ENCODE data around the gene TCF12. TPM values are rescaled to one million over a fixed set of nuclear protein-coding genes. Genes with fewer than 3 reads are reported as not detected.

Gene TCF12
- total RNA-seq, 1 donor from 2014 or later = 106 TPM

GRCh38 chr15:57201578-57201977, 283.1 kb downstream of the TCF12 start:
- no peak for DNase-seq (ENCODE audit: low spot score)
- Mint-ChIP-seq H3K9me3 (ENCODE audit: low read depth) (no peaks in the 10 kb centered on the region), H3K36me3 (ENCODE audit: low read depth) (peaks cover 5% of the 10 kb centered on the region), H3K4me3 (ENCODE audit: unreplicated experiment) (no peak overlapping the region), H3K27ac (ENCODE audit: unreplicated experiment) (no peak overlapping the region), H3K27me3 (ENCODE audit: low read depth) (no peaks in the 10 kb centered on the region), H3K4me1 (ENCODE audit: low read depth) (peaks cover 6% of the 10 kb centered on the region)
- TF ChIP-seq CTCF (IDR thresholded peaks at IDR 0.05) = no peak

GRCh38 chr15:57203906-57204305, 285.5 kb downstream of the TCF12 start:
- Mint-ChIP-seq H3K9me3 (ENCODE audit: low read depth) (no peaks in the 10 kb centered on the region), H3K27me3 (ENCODE audit: low read depth) (no peaks in the 10 kb centered on the region), H3K36me3 (ENCODE audit: low read depth) (peaks cover 2% of the 10 kb centered on the region), H3K27ac (ENCODE audit: unreplicated experiment) (no peak overlapping the region), H3K4me3 (ENCODE audit: unreplicated experiment) (no peak overlapping the region), H3K4me1 (ENCODE audit: low read depth) (peaks cover 1% of the 10 kb centered on the region)
- no peak for TF ChIP-seq CTCF (IDR thresholded peaks at IDR 0.05)
- DNase-seq (ENCODE audit: low spot score) = no peak

- H3K36me3 Mint-ChIP-seq (ENCODE audit: low read depth) = peaks cover 2% of the 10 kb centered on the region
- no peak overlapping the region for H3K27ac Mint-ChIP-seq (ENCODE audit: unreplicated experiment)
- no peak for TF ChIP-seq CTCF (IDR thresholded peaks at IDR 0.05)
- no peak overlapping the region for H3K4me3 Mint-ChIP-seq (ENCODE audit: unreplicated experiment)
- H3K4me1 Mint-ChIP-seq (ENCODE audit: low read depth) = no peaks in the 10 kb centered on the region
- H3K9me3 Mint-ChIP-seq (ENCODE audit: low read depth) = no peaks in the 10 kb centered on the region
- no peaks in the 10 kb centered on the region for H3K27me3 Mint-ChIP-seq (ENCODE audit: low read depth)
- DNase-seq (ENCODE audit: low spot score) = no peak
These were observed 286.8 kb downstream of the TCF12 start for GRCh38 chr15:57205027-57205855.

GRCh38 chr15:57205996-57206395, 287.6 kb downstream of the TCF12 start:
- no peak for TF ChIP-seq CTCF (IDR thresholded peaks at IDR 0.05)
- DNase-seq (ENCODE audit: low spot score) = no peak
- Mint-ChIP-seq H3K27me3 (ENCODE audit: low read depth) (no peaks in the 10 kb centered on the region), H3K4me3 (ENCODE audit: unreplicated experiment) (no peak overlapping the region), H3K27ac (ENCODE audit: unreplicated experiment) (no peak overlapping the region), H3K9me3 (ENCODE audit: low read depth) (no peaks in the 10 kb centered on the region), H3K36me3 (ENCODE audit: low read depth) (peaks cover 2% of the 10 kb centered on the region), H3K4me1 (ENCODE audit: low read depth) (no peaks in the 10 kb centered on the region)

GRCh38 chr15:57213862-57214261, 295.4 kb downstream of the TCF12 start:
- H3K4me1 Mint-ChIP-seq (ENCODE audit: low read depth) = peaks cover 62% of the 10 kb centered on the region
- no peaks in the 10 kb centered on the region for H3K9me3 Mint-ChIP-seq (ENCODE audit: low read depth)
- peak; percentile 84 for TF ChIP-seq CTCF (IDR thresholded peaks at IDR 0.05)
- DNase-seq (ENCODE audit: low spot score) = no peak
- H3K27ac Mint-ChIP-seq (ENCODE audit: unreplicated experiment) = peak overlapping the region; percentile 46
- no peaks in the 10 kb centered on the region for H3K27me3 Mint-ChIP-seq (ENCODE audit: low read depth)
- no peak overlapping the region for H3K4me3 Mint-ChIP-seq (ENCODE audit: unreplicated experiment)
- no peaks in the 10 kb centered on the region for H3K36me3 Mint-ChIP-seq (ENCODE audit: low read depth)

Data from chondrocyte (in vitro differentiated cells).